ENCODE measurements around the gene YPEL2.

- TF ChIP-seq, protein P1, sequence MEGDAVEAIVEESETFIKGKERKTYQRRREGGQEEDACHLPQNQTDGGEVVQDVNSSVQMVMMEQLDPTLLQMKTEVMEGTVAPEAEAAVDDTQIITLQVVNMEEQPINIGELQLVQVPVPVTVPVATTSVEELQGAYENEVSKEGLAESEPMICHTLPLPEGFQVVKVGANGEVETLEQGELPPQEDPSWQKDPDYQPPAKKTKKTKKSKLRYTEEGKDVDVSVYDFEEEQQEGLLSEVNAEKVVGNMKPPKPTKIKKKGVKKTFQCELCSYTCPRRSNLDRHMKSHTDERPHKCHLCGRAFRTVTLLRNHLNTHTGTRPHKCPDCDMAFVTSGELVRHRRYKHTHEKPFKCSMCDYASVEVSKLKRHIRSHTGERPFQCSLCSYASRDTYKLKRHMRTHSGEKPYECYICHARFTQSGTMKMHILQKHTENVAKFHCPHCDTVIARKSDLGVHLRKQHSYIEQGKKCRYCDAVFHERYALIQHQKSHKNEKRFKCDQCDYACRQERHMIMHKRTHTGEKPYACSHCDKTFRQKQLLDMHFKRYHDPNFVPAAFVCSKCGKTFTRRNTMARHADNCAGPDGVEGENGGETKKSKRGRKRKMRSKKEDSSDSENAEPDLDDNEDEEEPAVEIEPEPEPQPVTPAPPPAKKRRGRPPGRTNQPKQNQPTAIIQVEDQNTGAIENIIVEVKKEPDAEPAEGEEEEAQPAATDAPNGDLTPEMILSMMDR (conservative IDR thresholded peaks at IDR 0.05; ENCODE audit: low read length), result no peak
- TF ChIP-seq EZH2phosphoT487 (IDR thresholded peaks at IDR 0.05; ENCODE audit: borderline replicate concordance), result no peak
Observed at GRCh38 chr17:59357929-59358328, 26.5 kb downstream of the YPEL2 start.
